GM23338 (cell line): Measurements from ENCODE around the gene MARVELD3. TPM values are rescaled to one million over a fixed set of nuclear protein-coding genes. Genes with fewer than 3 reads are reported as not detected.

Source experiments
- ATAC-seq: fragments of 200-7000 bp; cut with Tn5 transposase; 3 replicates; pipeline ENCODE4 v1.9.1; 2020
- DNase-seq: peaks from one replicate; pipeline ENCODE4 v3.0.0-alpha.2; 2015; ENCODE audit warnings: low spot score
- H2AFZ ChIP-seq: fragments of 200-600 bp; sonication (generic); 2 replicates; pipeline ENCODE4 v1.8.0; 2016; ENCODE audit warnings: antibody characterized with exemption, mild to moderate bottlenecking, moderate library complexity
- H3F3A ChIP-seq: fragments of 200-600 bp; sonication (generic); replicated peaks from 2 replicates; pipeline ENCODE4 v1.8.0; 2017; ENCODE audit warnings: antibody characterized with exemption, mixed run types, low read depth
- H3K27ac ChIP-seq: fragments of 200-600 bp; sonication (generic); 2 replicates; pipeline ENCODE4 v1.6.1; 2016; ENCODE audit warnings: low read depth
- H3K27me3 ChIP-seq: fragments of 200-600 bp; sonication (generic); 2 replicates; pipeline ENCODE4 v1.8.0; 2016; ENCODE audit warnings: mild to moderate bottlenecking, mixed run types, moderate library complexity; ENCODE audit not compliant: insufficient read depth
- H3K36me3 ChIP-seq: fragments of 200-600 bp; sonication (generic); 2 replicates; pipeline ENCODE4 v1.8.0; 2016; ENCODE audit warnings: mild to moderate bottlenecking; ENCODE audit not compliant: insufficient read depth
- H3K4me1 ChIP-seq: fragments of 200-600 bp; sonication (generic); 2 replicates; pipeline ENCODE4 v1.8.0; 2016; ENCODE audit warnings: mild to moderate bottlenecking, moderate library complexity; ENCODE audit not compliant: insufficient read depth
- H3K4me2 ChIP-seq: fragments of 200-600 bp; sonication (generic); 2 replicates; pipeline ENCODE4 v1.7.1; 2017; ENCODE audit warnings: mixed run types
- H3K4me3 ChIP-seq: fragments of 200-600 bp; sonication (generic); 2 replicates; pipeline ENCODE4 v1.6.1; 2016; ENCODE audit warnings: mixed run types
- H3K79me2 ChIP-seq: fragments of 200-600 bp; sonication (generic); replicated peaks from 2 replicates; pipeline ENCODE4 v1.8.0; 2017; ENCODE audit warnings: mild to moderate bottlenecking; ENCODE audit not compliant: insufficient read depth
- H3K9me2 ChIP-seq: fragments of 200-600 bp; sonication (generic); 2 replicates; pipeline ENCODE4 v1.8.0; 2017; ENCODE audit not compliant: insufficient read depth
- H4K20me1 ChIP-seq: fragments of 200-600 bp; sonication (generic); replicated peaks from 2 replicates; pipeline ENCODE4 v1.8.0; 2017; ENCODE audit warnings: mild to moderate bottlenecking; ENCODE audit not compliant: insufficient read depth
- H3K27ac Mint-ChIP-seq: 2 replicates; pipeline ENCODE4 v1.8.0; 2020; ENCODE audit warnings: inconsistent platforms, mild to moderate bottlenecking, moderate library complexity, mixed read lengths
- H3K27me3 Mint-ChIP-seq: 3 replicates; pipeline ENCODE4 v1.8.0; 2022; ENCODE audit warnings: low read depth, mild to moderate bottlenecking, moderate library complexity, mixed read lengths, inconsistent platforms; ENCODE audit not compliant: insufficient read depth, poor library complexity
- H3K36me3 Mint-ChIP-seq: 3 replicates; pipeline ENCODE4 v1.8.0; 2021; ENCODE audit warnings: low read depth, mild to moderate bottlenecking, inconsistent platforms, moderate library complexity, mixed read lengths
- H3K4me1 Mint-ChIP-seq: 3 replicates; pipeline ENCODE4 v1.8.0; 2020; ENCODE audit warnings: mild to moderate bottlenecking, inconsistent platforms, mixed read lengths
- H3K4me3 Mint-ChIP-seq: 3 replicates; pipeline ENCODE4 v1.8.0; 2021; ENCODE audit warnings: moderate library complexity, mild to moderate bottlenecking, inconsistent platforms, mixed read lengths
- H3K9me3 Mint-ChIP-seq: 3 replicates; pipeline ENCODE4 v1.8.0; 2020; ENCODE audit warnings: moderate library complexity, mild to moderate bottlenecking, inconsistent platforms, mixed read lengths
- CREB1 ChIP-seq: fragments of 250-450 bp; sonication (Bioruptor Pico); IDR thresholded peaks from 2 replicates; pipeline ENCODE4 v1.5.0; 2020; ENCODE audit warnings: low read depth, mild to moderate bottlenecking, moderate library complexity
- CTCF ChIP-seq, 2 experiments: fragments of 200-600 bp in 1 of 2; sonication (generic) in 1 of 2; conservative IDR thresholded peaks; 2 replicates each; pipeline versions ENCODE4 v1.5.1 to v1.6.1; 2016 to 2017; ENCODE audit warnings: antibody characterized with exemption in 2 of 2, low read depth in 2 of 2, mild to moderate bottlenecking in 2 of 2, moderate library complexity in 1 of 2
- EZH2phosphoT487 ChIP-seq: fragments of 200-600 bp; sonication (generic); IDR thresholded peaks from one replicate; pipeline ENCODE4 v1.8.1; 2018; ENCODE audit warnings: antibody characterized with exemption; ENCODE audit not compliant: unreplicated experiment
- JUNB ChIP-seq: IDR thresholded peaks from one replicate; pipeline ENCODE4 v1.6.1; 2016; ENCODE audit warnings: antibody characterized with exemption; ENCODE audit not compliant: unreplicated experiment
- NANOG ChIP-seq: IDR thresholded peaks from 2 replicates; pipeline ENCODE4 v1.6.1; 2016; ENCODE audit warnings: antibody characterized with exemption, borderline replicate concordance
- REST ChIP-seq: IDR thresholded peaks from one replicate; pipeline ENCODE4 v1.6.1; 2018; ENCODE audit warnings: antibody characterized with exemption; ENCODE audit not compliant: unreplicated experiment
- STAT1 ChIP-seq: IDR thresholded peaks from one replicate; pipeline ENCODE4 v1.6.1; 2016; ENCODE audit warnings: antibody characterized with exemption; ENCODE audit not compliant: unreplicated experiment
- ZNF114 ChIP-seq: fragments of 250-450 bp; sonication (Bioruptor Pico); IDR thresholded peaks from 2 replicates; pipeline ENCODE4 v1.5.0; 2020; ENCODE audit warnings: mild to moderate bottlenecking, moderate library complexity
- polyA plus RNA-seq: library from polyadenylated mRNA; unstranded; fragments of >200 nt; fragmentation: Nextera tagmentation; extraction: Ambion mirVana; gene quantifications from 2 replicates; pipeline ENCODE4 v1.2.1, GENCODE V29; 2016
- total RNA-seq: library from RNA; depleted of rRNA; stranded (reverse); fragments of >200 nt; shearing (Covaris generic); gene quantifications from 2 replicates; pipeline ENCODE4 v1.2.3, GENCODE V29; 2014

The MARVELD3 gene
- total and polyA plus RNA-seq, 2 experiments from 2014 or later = 23.4 to 32.7 TPM

GRCh38 chr16:71676236-71676635 lies 50.3 kb downstream of the MARVELD3 start:
- Histone ChIP-seq H4K20me1 (no peaks in the 10 kb centered on the region), H3K4me3 (no peak overlapping the region), H3K4me1 (no peaks in the 10 kb centered on the region), H2AFZ (no peak overlapping the region), H3K27ac (no peak overlapping the region), H3F3A (0 out of 2 replicates have a peak, but pooled peaks cover 3% of the 10 kb centered on the region), H3K4me2 (no peak overlapping the region), H3K36me3 (peaks cover 26% of the 10 kb centered on the region), H3K79me2 (no peaks in the 10 kb centered on the region), H3K9me2 (no peaks in the 10 kb centered on the region), H3K27me3 (no peaks in the 10 kb centered on the region)
- no peak for TF ChIP-seq JUNB
- no peak for TF ChIP-seq CTCF (conservative IDR thresholded peaks at IDR 0.05; ENCODE audit: low read depth in 2 of 2)
- TF ChIP-seq ZNF114 = no peak
- TF ChIP-seq REST = no peak
- no peak for TF ChIP-seq NANOG
- no peak for TF ChIP-seq CREB1 (CRISPR knock-in tag)
- TF ChIP-seq EZH2phosphoT487 = no peak
- Mint-ChIP-seq H3K36me3 (peaks cover 65% of the 10 kb centered on the region), H3K27me3 (peaks cover 1% of the 10 kb centered on the region), H3K9me3 (no peaks in the 10 kb centered on the region), H3K4me1 (no peaks in the 10 kb centered on the region), H3K27ac (no peak overlapping the region), H3K4me3 (no peak overlapping the region)
- DNase-seq = no peak
- ATAC-seq = no peak

DNA sequence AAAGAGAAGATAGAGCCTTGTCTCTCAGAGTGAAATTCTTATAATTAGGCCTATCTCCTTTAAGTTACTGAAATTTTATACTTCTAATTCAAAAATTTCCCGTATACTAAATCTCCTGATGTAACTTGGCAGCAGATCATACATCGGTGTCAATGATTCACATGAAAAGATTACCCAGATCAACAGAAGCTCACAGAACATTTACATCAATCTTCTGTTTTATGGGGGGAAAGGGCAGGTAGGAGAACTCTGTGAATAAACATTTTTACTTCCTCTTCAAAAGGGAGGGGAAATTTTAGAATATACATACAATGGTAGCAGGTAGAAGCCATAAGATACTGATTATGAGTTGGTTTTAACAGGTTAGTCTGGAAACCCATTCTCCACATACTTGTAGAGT lies 55.4 kb downstream of the MARVELD3 start:
- DNase-seq (no peak), ATAC-seq (no peak)
- Histone ChIP-seq H3K27ac (no peak overlapping the region), H4K20me1 (0 out of 2 replicates have a peak, but pooled peaks cover 4% of the 10 kb centered on the region), H3K4me3 (no peak overlapping the region), H3K4me1 (no peaks in the 10 kb centered on the region), H3K79me2 (no peaks in the 10 kb centered on the region), H2AFZ (no peak overlapping the region), H3F3A (no peaks in the 10 kb centered on the region), H3K27me3 (no peaks in the 10 kb centered on the region), H3K9me2 (no peaks in the 10 kb centered on the region), H3K4me2 (no peak overlapping the region), H3K36me3 (peaks cover 26% of the 10 kb centered on the region)
- peaks cover 3% of the 10 kb centered on the region for H3K27me3 Mint-ChIP-seq
- H3K4me1 Mint-ChIP-seq = no peaks in the 10 kb centered on the region
- H3K4me3 Mint-ChIP-seq = no peak overlapping the region
- H3K27ac Mint-ChIP-seq = no peak overlapping the region
- peaks cover 52% of the 10 kb centered on the region for H3K36me3 Mint-ChIP-seq
- H3K9me3 Mint-ChIP-seq = no peaks in the 10 kb centered on the region
- TF ChIP-seq REST (no peak), CTCF (conservative IDR thresholded peaks at IDR 0.05; ENCODE audit: low read depth in 2 of 2) (no peak), EZH2phosphoT487 (no peak), STAT1 (no peak), NANOG (no peak), JUNB (no peak), CREB1 (CRISPR knock-in tag) (no peak)
